H9 (cell line): Measurements from ENCODE around the gene APOL1. TPM values are rescaled to one million over a fixed set of nuclear protein-coding genes. Genes with fewer than 3 reads are reported as not detected.

Source experiments
- DNase-seq: peaks from one replicate; pipeline ENCODE4 v3.0.0-alpha.2; 2017
- H2AFZ ChIP-seq: one replicate; pipeline ENCODE4 v1.6.1; 2013; ENCODE audit warnings: mild to moderate bottlenecking, low read length, control low read depth, moderate library complexity
- H2AK5ac ChIP-seq: 2 replicates; pipeline ENCODE4 v1.6.1; 2013; ENCODE audit warnings: low read length, control low read depth, mixed read lengths; ENCODE audit not compliant: insufficient read length
- H2BK120ac ChIP-seq: one replicate; pipeline ENCODE4 v1.6.1; 2013; ENCODE audit warnings: low read depth, mild to moderate bottlenecking, low read length, control low read depth, inconsistent platforms; ENCODE audit not compliant: poor library complexity, severe bottlenecking
- H2BK12ac ChIP-seq: 2 replicates; pipeline ENCODE4 v1.6.1; 2013; ENCODE audit warnings: low read length, control low read depth, mixed read lengths, low read depth; ENCODE audit not compliant: insufficient read length
- H2BK15ac ChIP-seq: 2 replicates; pipeline ENCODE4 v1.6.1; 2013; ENCODE audit warnings: low read depth, low read length, control low read depth
- H2BK20ac ChIP-seq: one replicate; pipeline ENCODE4 v1.6.1; 2013; ENCODE audit warnings: low read depth, mild to moderate bottlenecking, low read length, control low read depth, inconsistent platforms; ENCODE audit not compliant: poor library complexity, severe bottlenecking
- H2BK5ac ChIP-seq: 2 replicates; pipeline ENCODE4 v1.6.1; 2013; ENCODE audit warnings: low read length, control low read depth, mixed read lengths; ENCODE audit not compliant: insufficient read length
- H3K14ac ChIP-seq: 2 replicates; pipeline ENCODE4 v1.6.1; 2013; ENCODE audit warnings: low read length, control low read depth; ENCODE audit not compliant: insufficient read depth
- H3K18ac ChIP-seq: 2 replicates; pipeline ENCODE4 v1.6.1; 2013; ENCODE audit warnings: low read depth, mild to moderate bottlenecking, mixed read lengths, low read length, control low read depth; ENCODE audit not compliant: insufficient read length
- H3K23ac ChIP-seq: 2 replicates; pipeline ENCODE4 v1.6.1; 2013; ENCODE audit warnings: low read length, control low read depth, mixed read lengths, low read depth; ENCODE audit not compliant: insufficient read length
- H3K23me2 ChIP-seq: 2 replicates; pipeline ENCODE4 v1.6.1; 2013; ENCODE audit warnings: low read depth, mild to moderate bottlenecking, mixed read lengths, low read length, control low read depth; ENCODE audit not compliant: insufficient read length, poor library complexity, severe bottlenecking
- H3K27ac ChIP-seq: 2 replicates; pipeline ENCODE4 v1.5.1; 2013; ENCODE audit warnings: low read length, control low read depth, mixed read lengths, low read depth; ENCODE audit not compliant: insufficient read length
- H3K27me3 ChIP-seq: 2 replicates; pipeline ENCODE4 v1.6.1; 2013; ENCODE audit warnings: low read length, control low read depth, inconsistent platforms; ENCODE audit not compliant: insufficient read depth
- H3K4ac ChIP-seq: 2 replicates; pipeline ENCODE4 v1.6.1; 2013; ENCODE audit warnings: low read depth, mild to moderate bottlenecking, control low read depth, inconsistent platforms, low read length, moderate library complexity
- H3K4me1 ChIP-seq: 2 replicates; pipeline ENCODE4 v1.6.1; 2013; ENCODE audit warnings: low read length, control low read depth, inconsistent platforms; ENCODE audit not compliant: insufficient read depth
- H3K4me2 ChIP-seq: 2 replicates; pipeline ENCODE4 v1.6.1; 2013; ENCODE audit warnings: low read length, control low read depth, mixed read lengths; ENCODE audit not compliant: insufficient read length, insufficient read depth
- H3K56ac ChIP-seq: 2 replicates; pipeline ENCODE4 v1.6.1; 2013; ENCODE audit warnings: low read depth, mild to moderate bottlenecking, mixed read lengths, low read length, control low read depth; ENCODE audit not compliant: insufficient read length
- H3K79me1 ChIP-seq: 2 replicates; pipeline ENCODE4 v1.6.1; 2013; ENCODE audit warnings: low read depth, mild to moderate bottlenecking, moderate library complexity, low read length, control low read depth, inconsistent platforms; ENCODE audit not compliant: insufficient read depth, poor library complexity, severe bottlenecking
- H3K79me2 ChIP-seq: 2 replicates; pipeline ENCODE4 v1.6.1; 2013; ENCODE audit warnings: low read length, control low read depth, inconsistent platforms; ENCODE audit not compliant: insufficient read depth
- H3K9ac ChIP-seq: 2 replicates; pipeline ENCODE4 v1.6.1; 2013; ENCODE audit warnings: low read length, control low read depth, mixed read lengths; ENCODE audit not compliant: insufficient read length; ENCODE audit errors: extremely low read depth
- H3K9me3 ChIP-seq: one replicate; pipeline ENCODE4 v1.6.1; 2013; ENCODE audit warnings: low read depth, low read length, inconsistent platforms; ENCODE audit not compliant: control insufficient read depth
- H3T11ph ChIP-seq: one replicate; pipeline ENCODE4 v1.6.1; 2013; ENCODE audit warnings: mild to moderate bottlenecking, low read length, control low read depth, inconsistent platforms
- H4K20me1 ChIP-seq: one replicate; pipeline ENCODE4 v1.6.1; 2013; ENCODE audit not compliant: control insufficient read depth, insufficient read length, insufficient read depth
- H4K5ac ChIP-seq: 2 replicates; pipeline ENCODE4 v1.6.1; 2013; ENCODE audit warnings: low read depth, mild to moderate bottlenecking, mixed read lengths, low read length, control low read depth; ENCODE audit not compliant: insufficient read length
- H4K8ac ChIP-seq: replicated peaks from 2 replicates; pipeline ENCODE4 v1.6.1; 2013; ENCODE audit warnings: low read length, control low read depth, mixed read lengths, low read depth; ENCODE audit not compliant: insufficient read length
- H4K91ac ChIP-seq: 2 replicates; pipeline ENCODE4 v1.6.1; 2013; ENCODE audit warnings: low read depth, mild to moderate bottlenecking, moderate library complexity, mixed read lengths, low read length, control low read depth; ENCODE audit not compliant: insufficient read length
- H3K27ac Mint-ChIP-seq, 3 experiments: 2 replicates in 2 of 3; 3 replicates in 1 of 3; pipeline ENCODE4 v1.8.0; 2020 to 2021; ENCODE audit warnings: mixed read lengths in 3 of 3, mild to moderate bottlenecking in 1 of 3, moderate library complexity in 1 of 3
- H3K27me3 Mint-ChIP-seq: 2 replicates; pipeline ENCODE4 v1.8.0; 2021; ENCODE audit warnings: low read depth, mild to moderate bottlenecking, moderate library complexity, mixed read lengths
- H3K36me3 Mint-ChIP-seq, 3 experiments: 2 replicates in 2 of 3; 3 replicates in 1 of 3; pipeline ENCODE4 v1.8.0; 2020 to 2021; ENCODE audit warnings: low read depth in 3 of 3, mixed read lengths in 3 of 3; ENCODE audit not compliant: insufficient read depth in 1 of 3
- H3K4me1 Mint-ChIP-seq, 2 experiments: 2 replicates each; pipeline ENCODE4 v1.8.0; 2020; ENCODE audit warnings: mixed read lengths in 2 of 2
- H3K4me3 Mint-ChIP-seq, 2 experiments: 2 replicates in 1 of 2; 3 replicates in 1 of 2; pipeline ENCODE4 v1.8.0; 2020 to 2021; ENCODE audit warnings: mild to moderate bottlenecking in 2 of 2, mixed read lengths in 2 of 2, moderate library complexity in 1 of 2
- H3K9me3 Mint-ChIP-seq, 2 experiments: 2 replicates in 1 of 2; 3 replicates in 1 of 2; pipeline ENCODE4 v1.8.0; 2020; ENCODE audit warnings: mild to moderate bottlenecking in 2 of 2, mixed read lengths in 2 of 2, moderate library complexity in 1 of 2
- CTCF ChIP-seq: fragments of 200-600 bp; sonication (generic); conservative IDR thresholded peaks from 3 replicates; pipeline ENCODE4 v1.8.0; 2021; ENCODE audit warnings: antibody characterized with exemption, mild to moderate bottlenecking
- WGBS: extraction: QIAGEN DNeasy Blood & Tissue Kit; methylation state at CpG from one replicate; pipeline ENCODE4 v1.1.7; 2013; ENCODE audit warnings: missing lambda C conversion rate, low lambda C conversion rate, mixed read lengths; ENCODE audit not compliant: insufficient read length; ENCODE audit errors: extremely low coverage; 5-methylcytosine and 5-hydroxymethylcytosine counted together
- total RNA-seq: library from RNA; stranded (reverse); gene quantifications from 2 replicates; pipeline ENCODE4 v1.2.1, GENCODE V29; 2021

Gene APOL1
- total RNA-seq, 1 experiment from 2014 or later, result not detected

- Histone ChIP-seq H3K9ac (no peak overlapping the region), H4K20me1 (no peaks in the 10 kb centered on the region), H4K5ac (no peak overlapping the region), H3K23ac (no peak overlapping the region), H3K27me3 (no peaks in the 10 kb centered on the region), H3K4me2 (no peak overlapping the region), H4K91ac (no peak overlapping the region), H3K4ac (no peak overlapping the region), H2AK5ac (no peak overlapping the region), H2BK20ac (no peak overlapping the region), H3K18ac (no peak overlapping the region), H2BK120ac (no peak overlapping the region), H3K27ac (no peak overlapping the region), H2BK12ac (no peak overlapping the region), H3K23me2 (no peaks in the 10 kb centered on the region), H2AFZ (no peak overlapping the region), H3K14ac (no peak overlapping the region), H4K8ac (no peak overlapping the region), H3K56ac (no peak overlapping the region), H3T11ph (no peak overlapping the region), H3K79me1 (no peaks in the 10 kb centered on the region), H3K4me1 (no peaks in the 10 kb centered on the region), H2BK5ac (no peak overlapping the region), H3K79me2 (no peaks in the 10 kb centered on the region), H3K9me3 (no peaks in the 10 kb centered on the region), H2BK15ac (no peak overlapping the region)
- WGBS, result no CpG with 5 or more reads among the region's 8 CpGs
- H3K36me3 Mint-ChIP-seq, result peaks cover 7 to 23% (median 19%) of the 10 kb centered on the region in 3 experiments; a peak in 6 of 7 replicates
- H3K4me1 Mint-ChIP-seq, result peaks cover 20% of the 10 kb centered on the region in 2 experiments
- H3K4me3 Mint-ChIP-seq, result no peak overlapping the region
- no peak overlapping the region for H3K27ac Mint-ChIP-seq
- TF ChIP-seq CTCF, result no peak
- no peaks in the 10 kb centered on the region; a peak in 1 of 5 replicates for H3K9me3 Mint-ChIP-seq
- peaks cover 2% of the 10 kb centered on the region; the same call in 1 of the 2 replicates for H3K27me3 Mint-ChIP-seq
- no peak for DNase-seq
Measured at GRCh38 chr22:36223504-36223903, 29.4 kb upstream of the APOL1 start.
